ENCODE results near the gene PRDM11. TPM values are rescaled to one million over a fixed set of nuclear protein-coding genes. Genes with fewer than 3 reads are reported as not detected.
A peak's percentile ranks its signal among the peaks of the same experiment; 100 is the strongest.

Gene PRDM11
- total and polyA plus RNA-seq, 2 of the 8 experiments (the other 6 are each of a cell fraction or from before 2014, with no cell fraction given), result 3.6 to 11.7 TPM

DNA sequence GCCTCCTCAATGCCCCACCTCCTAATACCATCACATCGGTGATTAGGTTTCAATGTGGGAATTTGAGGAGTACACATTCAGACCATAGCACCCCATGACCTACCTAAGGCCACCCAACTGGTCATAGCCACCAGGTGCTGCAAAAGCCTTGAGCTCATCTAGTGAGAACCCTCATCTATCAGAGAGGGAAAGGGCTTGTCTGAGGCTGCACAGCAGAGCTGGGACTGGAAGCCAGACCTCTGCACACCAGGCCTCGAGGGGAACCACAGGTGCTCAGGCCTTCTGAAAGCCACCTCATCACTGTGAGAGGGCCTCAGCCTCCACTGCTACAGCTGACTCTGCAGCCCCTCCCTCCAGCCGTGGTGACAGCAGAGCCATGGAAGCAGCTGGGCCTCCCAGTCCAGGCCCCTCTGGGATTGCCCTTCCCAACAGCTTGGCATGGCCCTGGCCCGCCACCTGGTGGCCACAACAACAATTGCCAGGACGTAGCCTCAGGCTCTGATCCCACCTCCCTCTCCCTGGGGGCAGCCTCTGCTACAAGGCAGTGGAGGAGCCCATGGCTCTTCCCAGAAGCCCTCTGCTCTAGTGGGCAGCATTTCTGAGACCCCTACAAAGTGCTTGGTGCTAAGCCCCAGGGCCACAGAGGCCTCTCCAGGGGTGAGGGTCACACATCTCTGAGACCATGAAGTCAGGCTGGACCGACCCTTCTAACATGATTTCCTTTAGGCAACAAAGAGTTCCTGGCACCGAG is 41.0 kb upstream of the PRDM11 start (continued):
- TF ChIP-seq RBBP5 (IDR thresholded peaks at IDR 0.05; ENCODE audit: borderline replicate concordance, low read depth, low read length) (no peak), HDAC6 (IDR thresholded peaks at IDR 0.05; ENCODE audit: low read depth, low read length) (no peak), CBX5 (IDR thresholded peaks at IDR 0.05; ENCODE audit: low read depth, low read length) (no peak), RXRA (IDR thresholded peaks at IDR 0.05; ENCODE audit: insufficient read depth, low read depth, low read length) (no peak), TCF12 (IDR thresholded peaks at IDR 0.05; ENCODE audit: low read depth, low read length) (0 out of 2 replicates have a peak, but pooled peaks have one; percentile 13), GABPA (IDR thresholded peaks at IDR 0.05; ENCODE audit: borderline replicate concordance, insufficient read depth, low read length) (no peak), ASH2L (IDR thresholded peaks at IDR 0.05; ENCODE audit: low read length) (no peak)
- TF ChIP-seq, protein P1, sequence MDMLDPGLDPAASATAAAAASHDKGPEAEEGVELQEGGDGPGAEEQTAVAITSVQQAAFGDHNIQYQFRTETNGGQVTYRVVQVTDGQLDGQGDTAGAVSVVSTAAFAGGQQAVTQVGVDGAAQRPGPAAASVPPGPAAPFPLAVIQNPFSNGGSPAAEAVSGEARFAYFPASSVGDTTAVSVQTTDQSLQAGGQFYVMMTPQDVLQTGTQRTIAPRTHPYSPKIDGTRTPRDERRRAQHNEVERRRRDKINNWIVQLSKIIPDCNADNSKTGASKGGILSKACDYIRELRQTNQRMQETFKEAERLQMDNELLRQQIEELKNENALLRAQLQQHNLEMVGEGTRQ (IDR thresholded peaks at IDR 0.05; ENCODE audit: low read length), result no peak
- TF ChIP-seq, protein P2, sequence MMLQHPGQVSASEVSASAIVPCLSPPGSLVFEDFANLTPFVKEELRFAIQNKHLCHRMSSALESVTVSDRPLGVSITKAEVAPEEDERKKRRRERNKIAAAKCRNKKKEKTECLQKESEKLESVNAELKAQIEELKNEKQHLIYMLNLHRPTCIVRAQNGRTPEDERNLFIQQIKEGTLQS (IDR thresholded peaks at IDR 0.05; ENCODE audit: insufficient read depth, low read depth, low read length), result no peak

Measured in H1 (cell line).